Measurements from ENCODE around the gene RPRD1A. TPM values are rescaled to one million over a fixed set of nuclear protein-coding genes. Genes with fewer than 3 reads are reported as not detected.
"Not testable (repeated sequence)": the region's sequence is repeated elsewhere in the genome, so short reads cannot be mapped to it uniquely, and the experiment has no call there.

RPRD1A gene
- total RNA-seq, result 10 to 100 TPM; 55.2 to 99.1 (median 71.1) TPM

DNA sequence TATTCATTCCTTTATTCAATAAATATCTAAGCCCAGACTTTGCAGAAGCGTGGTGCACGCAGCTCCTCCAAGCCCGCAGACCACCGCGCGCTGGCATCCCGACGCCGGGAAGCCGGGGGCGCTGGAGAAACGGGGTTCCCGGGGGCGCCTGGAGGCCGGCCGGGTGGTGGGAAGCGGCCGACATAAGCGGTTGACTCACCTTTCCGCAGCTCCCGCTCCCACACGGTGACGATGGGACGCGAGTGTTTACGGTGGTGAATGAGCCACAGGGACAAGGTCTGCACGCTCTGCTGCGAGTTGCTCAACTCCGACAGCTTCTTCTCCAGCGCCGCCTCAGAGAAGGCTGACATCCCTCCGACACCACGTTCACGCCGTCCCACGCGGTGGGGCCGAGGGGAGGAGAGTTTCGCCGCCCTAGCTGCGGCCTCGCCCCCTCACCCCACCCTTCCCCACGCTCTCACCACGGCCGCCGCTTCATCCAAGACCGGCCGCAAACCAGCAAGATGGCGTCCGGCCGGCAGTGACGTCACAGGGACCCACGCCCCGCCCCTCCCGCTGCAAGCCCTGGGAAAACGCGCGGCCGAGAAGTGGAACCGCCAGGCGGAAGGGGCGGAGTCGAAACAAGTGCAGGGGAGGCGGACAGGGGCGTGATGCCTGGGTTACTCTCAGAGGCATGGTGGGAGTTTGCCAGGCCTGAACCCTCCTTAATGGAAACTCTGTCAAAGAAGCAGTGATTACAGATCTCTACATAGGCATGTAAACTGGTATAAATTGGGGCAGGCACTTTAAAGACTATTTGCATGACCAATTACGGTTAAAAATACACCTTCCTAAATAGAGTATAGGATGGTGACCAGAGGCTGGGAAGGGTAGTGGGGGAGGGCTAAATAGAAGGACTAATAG lies at the start of gene RPRD1A:
Gene RPRD1A, minus strand, starts transcription at position 505 of the 903 bp plus-strand sequence. Its CDS starts 155 bp downstream, at position 350.
- Histone ChIP-seq H3K36me3 (no peaks in the 10 kb centered on the region), H3K27ac (peak within 1 kb of the TSS; percentile 80 to 84), H3K4me3 (peak within 1 kb of the TSS; percentile 63 to 66), H3K9me3 (no peaks in the 10 kb centered on the region), H3K27me3 (no peaks in the 10 kb centered on the region), H3K4me1 (peaks cover 5 to 9% of the 10 kb centered on the region in 2 donors)
- peak in 1 of 2 donors; percentile 74 for TF ChIP-seq POLR2A (IDR thresholded peaks at IDR 0.05)
- peak in 3 of 4 experiments; percentile 4 to 31 (median 18) for TF ChIP-seq CTCF (IDR thresholded peaks at IDR 0.05)
- peak; percentile 96 to 97 for DNase-seq
- intact Hi-C loops (cut with DNase I; ENCODE audit: low total_unique reads), result no loop called here

DNA sequence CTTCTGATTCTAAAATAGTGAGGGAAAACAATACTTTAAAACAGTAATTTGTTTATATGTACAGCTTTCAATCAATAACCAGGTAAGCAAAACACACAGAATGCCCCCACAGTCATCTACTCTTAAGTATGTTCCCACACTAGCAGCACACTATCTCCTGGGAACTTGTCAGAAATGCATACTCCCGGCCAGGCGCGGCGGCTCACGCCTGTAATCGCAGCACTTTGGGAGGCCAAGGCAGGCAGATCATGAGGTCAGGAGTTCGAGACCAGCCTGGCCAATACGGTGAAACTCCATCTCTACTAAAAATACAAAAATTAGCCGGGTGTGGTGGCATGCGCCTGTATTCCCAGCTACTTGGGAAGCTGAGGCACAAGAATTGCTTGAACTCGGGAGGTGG lies 49.4 kb upstream of the RPRD1A start:
- H3K9me3 ChIP-seq; H3K4me3 ChIP-seq; H3K36me3 ChIP-seq; intact Hi-C loops (cut with DNase I; ENCODE audit: low total_unique reads); H3K4me1 ChIP-seq; H3K27me3 ChIP-seq; DNase-seq; H3K27ac ChIP-seq: not testable (repeated sequence)

DNA sequence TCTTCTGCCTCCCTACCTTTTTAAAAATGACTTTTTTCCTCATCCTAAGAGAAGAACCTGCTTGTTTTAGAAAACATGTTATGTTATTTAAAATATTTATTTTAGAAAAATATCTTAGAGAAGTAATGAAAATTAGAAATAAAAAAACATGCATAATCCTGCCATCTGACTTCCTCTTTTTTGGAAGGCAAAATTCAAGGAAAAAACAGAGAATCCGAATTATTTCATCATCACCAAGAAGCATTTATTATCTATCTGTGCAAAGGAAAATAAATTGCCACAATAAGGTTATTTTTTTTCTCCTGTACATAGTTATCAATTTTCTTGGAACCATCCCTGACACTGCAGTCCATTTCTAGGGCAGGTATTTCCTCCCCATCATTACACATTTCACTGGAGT lies 47.4 kb upstream of the RPRD1A start:
- Histone ChIP-seq H3K27me3 (no peaks in the 10 kb centered on the region), H3K27ac (no peak overlapping the region), H3K36me3 (no peaks in the 10 kb centered on the region), H3K4me3 (no peak overlapping the region), H3K4me1 (no peaks in the 10 kb centered on the region), H3K9me3 (no peaks in the 10 kb centered on the region)
- DNase-seq, result no peak
- TF ChIP-seq POLR2A (IDR thresholded peaks at IDR 0.05) (no peak), CTCF (IDR thresholded peaks at IDR 0.05) (no peak)
- intact Hi-C loops (cut with DNase I; ENCODE audit: low total_unique reads), result no loop called here

- no peaks in the 10 kb centered on the region for H3K4me1 ChIP-seq
- no peaks in the 10 kb centered on the region for H3K27me3 ChIP-seq
- H3K9me3 ChIP-seq, result no peaks in the 10 kb centered on the region
- intact Hi-C loops (cut with DNase I; ENCODE audit: low total_unique reads), result no loop called here
- no peak for TF ChIP-seq CTCF (IDR thresholded peaks at IDR 0.05)
- no peak for TF ChIP-seq POLR2A (IDR thresholded peaks at IDR 0.05)
- H3K4me3 ChIP-seq, result no peak overlapping the region
- DNase-seq, result no peak
- no peaks in the 10 kb centered on the region for H3K36me3 ChIP-seq
- H3K27ac ChIP-seq, result no peak overlapping the region
These were observed 46.9 kb upstream of the RPRD1A start for GRCh38 chr18:36114251-36114650.

DNA sequence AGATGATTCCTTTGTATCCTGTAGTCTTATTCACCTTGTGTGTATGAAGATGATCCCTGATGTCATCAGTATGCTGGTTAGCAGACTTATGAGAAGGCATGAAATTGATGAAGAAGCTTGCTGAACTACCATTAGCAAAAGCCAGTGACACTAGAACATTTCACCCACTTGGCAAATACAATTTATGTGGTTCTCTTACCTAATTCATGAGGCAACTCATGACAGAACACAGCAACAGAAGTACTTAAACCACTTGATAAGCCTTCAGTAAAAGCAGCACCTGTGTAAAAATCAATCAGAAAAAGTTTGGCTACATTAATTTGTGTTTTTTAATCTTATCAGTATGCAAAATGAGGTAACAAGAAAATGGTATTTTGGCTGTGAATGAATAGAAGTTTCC lies 44.9 kb upstream of the RPRD1A start:
- DNase-seq, result no peak
- TF ChIP-seq CTCF (IDR thresholded peaks at IDR 0.05) (no peak), POLR2A (IDR thresholded peaks at IDR 0.05) (no peak)
- no peak overlapping the region for H3K4me3 ChIP-seq
- no peaks in the 10 kb centered on the region for H3K4me1 ChIP-seq
- intact Hi-C loops (cut with DNase I; ENCODE audit: low total_unique reads), result no loop called here
- no peak overlapping the region for H3K27ac ChIP-seq
- no peaks in the 10 kb centered on the region for H3K27me3 ChIP-seq
- H3K36me3 ChIP-seq, result no peaks in the 10 kb centered on the region
- no peaks in the 10 kb centered on the region for H3K9me3 ChIP-seq

Data from uterus (tissue), 4 donors.